SK-N-SH treated with all-trans-retinoic acid at 6 μM for 48 hours (cell line): Measurements from ENCODE around the gene UGT2A3.
"Not testable (repeated sequence)": the region's sequence is repeated elsewhere in the genome, so short reads cannot be mapped to it uniquely, and the experiment has no call there.

Experiments used
- GLIS3 ChIP-seq: fragments of 250-450 bp; sonication (Bioruptor Pico); IDR thresholded peaks from 2 replicates; pipeline ENCODE4 v1.5.0; 2020; ENCODE audit warnings: mild to moderate bottlenecking, moderate library complexity
- ISL1 ChIP-seq: fragments of 250-450 bp; sonication (Bioruptor Pico); IDR thresholded peaks from 2 replicates; pipeline ENCODE4 v2.1.2; 2022; ENCODE audit warnings: mild to moderate bottlenecking, moderate library complexity
- OSR1 ChIP-seq: fragments of 250-450 bp; sonication (Bioruptor Pico); IDR thresholded peaks from 2 replicates; pipeline ENCODE4 v1.8.0; 2022; ENCODE audit warnings: moderate library complexity, mild to moderate bottlenecking, inconsistent platforms
- TCF4 ChIP-seq: fragments of 250-450 bp; sonication (Bioruptor Pico); IDR thresholded peaks from 2 replicates; pipeline ENCODE4 v1.8.0; 2021; ENCODE audit warnings: mild to moderate bottlenecking, moderate library complexity, borderline replicate concordance
- ZNF8 ChIP-seq: fragments of 450-650 bp; formaldehyde crosslinking; IDR thresholded peaks from 2 replicates; pipeline ENCODE4 v1.5.0; 2020; ENCODE audit warnings: mild to moderate bottlenecking, moderate library complexity
- TF ChIP-seq, protein P1 (sequence below): fragments of 250-450 bp; sonication (Bioruptor Pico); IDR thresholded peaks from 2 replicates; pipeline ENCODE4 v1.8.0; 2021; ENCODE audit warnings: low read depth, mild to moderate bottlenecking, moderate library complexity, borderline replicate concordance
- TF ChIP-seq, protein P2 (sequence below): fragments of 250-450 bp; sonication (Bioruptor Pico); IDR thresholded peaks from 2 replicates; pipeline ENCODE4 v1.5.0; 2020; ENCODE audit warnings: mild to moderate bottlenecking, moderate library complexity
- TF ChIP-seq, protein P3 (sequence below): fragments of 250-450 bp; sonication (Bioruptor Pico); IDR thresholded peaks from 2 replicates; pipeline ENCODE4 v1.5.1; 2020; ENCODE audit warnings: low read depth, mild to moderate bottlenecking, moderate library complexity

DNA sequence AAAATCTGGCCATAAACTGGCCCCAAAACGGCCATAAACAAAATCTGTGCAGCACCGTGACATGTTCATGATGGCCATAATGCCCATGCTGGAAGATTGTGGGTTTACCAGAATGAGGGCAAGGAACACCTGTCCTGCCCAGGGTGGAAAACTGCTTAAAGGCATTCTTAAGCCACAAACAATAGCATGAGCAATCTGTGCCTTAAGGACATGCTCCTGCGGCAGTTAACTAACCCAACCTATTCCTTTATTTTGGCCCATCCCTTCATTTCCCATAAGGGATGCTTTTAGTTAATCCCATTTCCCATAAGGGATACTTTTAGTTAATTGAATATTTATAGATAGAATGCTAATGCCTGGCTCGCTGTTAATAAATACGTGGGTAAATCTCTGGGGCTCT lies 29.4 kb downstream of the UGT2A3 start:
- TF ChIP-seq TCF4; GLIS3 (CRISPR knock-in tag); OSR1; ISL1; ZNF8 (CRISPR knock-in tag): not testable (repeated sequence)
- TF ChIP-seq, protein P1, sequence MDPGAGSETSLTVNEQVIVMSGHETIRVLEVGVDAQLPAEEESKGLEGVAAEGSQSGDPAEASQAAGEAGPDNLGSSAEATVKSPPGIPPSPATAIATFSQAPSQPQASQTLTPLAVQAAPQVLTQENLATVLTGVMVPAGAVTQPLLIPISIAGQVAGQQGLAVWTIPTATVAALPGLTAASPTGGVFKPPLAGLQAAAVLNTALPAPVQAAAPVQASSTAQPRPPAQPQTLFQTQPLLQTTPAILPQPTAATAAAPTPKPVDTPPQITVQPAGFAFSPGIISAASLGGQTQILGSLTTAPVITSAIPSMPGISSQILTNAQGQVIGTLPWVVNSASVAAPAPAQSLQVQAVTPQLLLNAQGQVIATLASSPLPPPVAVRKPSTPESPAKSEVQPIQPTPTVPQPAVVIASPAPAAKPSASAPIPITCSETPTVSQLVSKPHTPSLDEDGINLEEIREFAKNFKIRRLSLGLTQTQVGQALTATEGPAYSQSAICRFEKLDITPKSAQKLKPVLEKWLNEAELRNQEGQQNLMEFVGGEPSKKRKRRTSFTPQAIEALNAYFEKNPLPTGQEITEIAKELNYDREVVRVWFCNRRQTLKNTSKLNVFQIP (CRISPR knock-in tag) = not testable (repeated sequence)
- TF ChIP-seq, protein P2, sequence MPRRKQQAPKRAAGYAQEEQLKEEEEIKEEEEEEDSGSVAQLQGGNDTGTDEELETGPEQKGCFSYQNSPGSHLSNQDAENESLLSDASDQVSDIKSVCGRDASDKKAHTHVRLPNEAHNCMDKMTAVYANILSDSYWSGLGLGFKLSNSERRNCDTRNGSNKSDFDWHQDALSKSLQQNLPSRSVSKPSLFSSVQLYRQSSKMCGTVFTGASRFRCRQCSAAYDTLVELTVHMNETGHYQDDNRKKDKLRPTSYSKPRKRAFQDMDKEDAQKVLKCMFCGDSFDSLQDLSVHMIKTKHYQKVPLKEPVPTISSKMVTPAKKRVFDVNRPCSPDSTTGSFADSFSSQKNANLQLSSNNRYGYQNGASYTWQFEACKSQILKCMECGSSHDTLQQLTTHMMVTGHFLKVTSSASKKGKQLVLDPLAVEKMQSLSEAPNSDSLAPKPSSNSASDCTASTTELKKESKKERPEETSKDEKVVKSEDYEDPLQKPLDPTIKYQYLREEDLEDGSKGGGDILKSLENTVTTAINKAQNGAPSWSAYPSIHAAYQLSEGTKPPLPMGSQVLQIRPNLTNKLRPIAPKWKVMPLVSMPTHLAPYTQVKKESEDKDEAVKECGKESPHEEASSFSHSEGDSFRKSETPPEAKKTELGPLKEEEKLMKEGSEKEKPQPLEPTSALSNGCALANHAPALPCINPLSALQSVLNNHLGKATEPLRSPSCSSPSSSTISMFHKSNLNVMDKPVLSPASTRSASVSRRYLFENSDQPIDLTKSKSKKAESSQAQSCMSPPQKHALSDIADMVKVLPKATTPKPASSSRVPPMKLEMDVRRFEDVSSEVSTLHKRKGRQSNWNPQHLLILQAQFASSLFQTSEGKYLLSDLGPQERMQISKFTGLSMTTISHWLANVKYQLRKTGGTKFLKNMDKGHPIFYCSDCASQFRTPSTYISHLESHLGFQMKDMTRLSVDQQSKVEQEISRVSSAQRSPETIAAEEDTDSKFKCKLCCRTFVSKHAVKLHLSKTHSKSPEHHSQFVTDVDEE (CRISPR knock-in tag) = not testable (repeated sequence)
- TF ChIP-seq, protein P3, sequence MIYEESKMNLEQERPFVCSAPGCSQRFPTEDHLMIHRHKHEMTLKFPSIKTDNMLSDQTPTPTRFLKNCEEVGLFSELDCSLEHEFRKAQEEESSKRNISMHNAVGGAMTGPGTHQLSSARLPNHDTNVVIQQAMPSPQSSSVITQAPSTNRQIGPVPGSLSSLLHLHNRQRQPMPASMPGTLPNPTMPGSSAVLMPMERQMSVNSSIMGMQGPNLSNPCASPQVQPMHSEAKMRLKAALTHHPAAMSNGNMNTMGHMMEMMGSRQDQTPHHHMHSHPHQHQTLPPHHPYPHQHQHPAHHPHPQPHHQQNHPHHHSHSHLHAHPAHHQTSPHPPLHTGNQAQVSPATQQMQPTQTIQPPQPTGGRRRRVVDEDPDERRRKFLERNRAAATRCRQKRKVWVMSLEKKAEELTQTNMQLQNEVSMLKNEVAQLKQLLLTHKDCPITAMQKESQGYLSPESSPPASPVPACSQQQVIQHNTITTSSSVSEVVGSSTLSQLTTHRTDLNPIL = not testable (repeated sequence)
